GM18508 (cell line): Measurements from ENCODE around the gene SLC27A2.

Source experiments
- ATAC-seq: cut with Tn5 transposase; IDR thresholded peaks from one replicate; pipeline ENCODE4 v1.9.1; 2021; ENCODE audit warnings: moderate number of reproducible peaks; ENCODE audit not compliant: insufficient read depth, unreplicated experiment

SLC27A2 gene

DNA sequence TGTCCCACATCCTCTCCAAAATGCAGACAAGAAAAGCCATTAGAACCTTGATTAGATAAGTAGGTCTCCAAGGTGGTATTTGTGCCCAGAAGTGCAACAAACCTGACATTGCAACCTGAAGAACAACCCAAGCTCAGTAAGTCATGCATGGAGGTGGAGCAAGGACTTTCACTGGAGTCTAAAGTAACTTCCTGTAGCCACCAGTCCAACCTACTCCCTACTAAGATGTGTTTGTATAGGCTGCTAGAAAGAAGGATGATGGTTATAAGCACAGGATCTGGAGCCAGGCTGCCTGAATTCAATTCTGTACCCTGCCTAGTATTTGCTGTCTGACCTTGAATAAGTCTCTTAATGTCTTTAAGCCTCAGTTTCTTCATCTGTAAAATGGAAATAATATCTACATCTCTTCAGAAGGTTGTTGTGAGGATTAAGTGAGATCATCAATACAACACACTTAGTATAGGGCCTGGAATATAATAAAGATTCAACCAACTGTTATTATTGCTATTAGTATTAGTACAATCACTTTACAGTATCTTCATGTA is 51.3 kb downstream of the SLC27A2 start:
- no peak for ATAC-seq

DNA sequence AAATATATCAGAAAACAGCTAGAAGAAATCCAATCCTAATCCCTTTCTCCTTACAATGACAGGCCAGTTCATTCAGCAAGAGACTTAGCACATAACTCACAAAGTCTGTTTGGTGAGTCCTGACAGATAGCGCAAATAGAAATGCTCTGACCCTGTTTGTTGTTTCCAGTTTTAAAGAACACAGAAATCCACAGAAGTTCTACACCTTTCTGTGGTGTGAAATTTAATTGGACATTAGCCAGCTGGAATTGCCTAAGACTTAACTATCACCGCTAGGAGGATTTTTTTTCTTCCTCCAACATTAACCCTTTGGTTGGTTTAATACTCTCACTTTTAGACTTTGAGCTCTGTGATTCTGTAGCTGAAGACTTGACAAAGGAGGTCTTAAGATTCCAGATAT is 52.8 kb downstream of the SLC27A2 start:
- ATAC-seq = no peak

DNA sequence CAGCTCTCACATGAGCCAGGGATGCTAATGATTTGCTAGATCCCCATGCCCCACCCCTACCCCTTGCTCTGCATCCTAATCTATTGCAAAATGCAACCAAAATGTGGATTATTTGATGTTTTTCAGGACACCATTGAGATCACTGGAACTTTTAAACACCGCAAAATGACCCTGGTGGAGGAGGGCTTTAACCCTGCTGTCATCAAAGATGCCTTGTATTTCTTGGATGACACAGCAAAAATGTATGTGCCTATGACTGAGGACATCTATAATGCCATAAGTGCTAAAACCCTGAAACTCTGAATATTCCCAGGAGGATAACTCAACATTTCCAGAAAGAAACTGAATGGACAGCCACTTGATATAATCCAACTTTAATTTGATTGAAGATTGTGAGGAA is 53.8 kb downstream of the SLC27A2 start:
- ATAC-seq = no peak

DNA sequence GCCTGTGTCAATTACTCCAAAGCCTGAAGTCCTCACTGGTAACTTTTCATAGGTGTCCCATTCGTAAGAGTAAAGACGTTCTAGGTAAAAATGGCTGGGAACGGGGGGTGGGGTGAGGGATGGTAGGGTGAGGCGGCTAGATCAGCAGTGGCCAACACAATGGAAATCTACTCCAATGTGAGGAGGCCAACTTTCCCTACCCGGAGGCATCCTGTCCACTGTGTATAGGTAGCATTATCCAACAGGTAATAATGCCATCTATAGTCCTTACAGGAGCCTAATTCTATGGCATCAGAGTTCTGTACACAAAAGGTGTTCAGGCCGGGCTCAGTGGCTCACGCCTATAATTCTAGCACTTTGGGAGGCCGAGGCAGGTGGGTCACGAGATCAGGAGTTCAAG is 54.4 kb downstream of the SLC27A2 start:
- no peak for ATAC-seq

DNA sequence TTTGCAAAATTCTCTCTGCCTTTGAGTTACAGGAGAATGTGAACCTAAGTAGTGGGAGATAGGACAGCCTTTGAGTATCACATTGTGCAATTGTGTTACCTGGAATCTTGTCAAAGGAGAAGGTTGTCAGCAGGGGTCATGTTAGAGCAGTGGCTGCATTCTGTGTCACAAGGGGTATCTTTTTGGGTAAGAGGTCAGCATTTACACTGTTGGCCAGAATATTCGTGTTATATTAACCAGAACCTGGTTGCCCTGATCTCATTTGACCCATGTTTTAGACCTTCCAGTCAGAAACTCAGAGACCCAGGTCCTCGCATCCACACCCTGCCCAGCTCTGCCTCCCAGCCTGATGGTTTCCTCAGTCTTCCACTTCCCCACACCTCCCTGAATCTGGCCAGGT is 56.3 kb downstream of the SLC27A2 start:
- no peak for ATAC-seq

DNA sequence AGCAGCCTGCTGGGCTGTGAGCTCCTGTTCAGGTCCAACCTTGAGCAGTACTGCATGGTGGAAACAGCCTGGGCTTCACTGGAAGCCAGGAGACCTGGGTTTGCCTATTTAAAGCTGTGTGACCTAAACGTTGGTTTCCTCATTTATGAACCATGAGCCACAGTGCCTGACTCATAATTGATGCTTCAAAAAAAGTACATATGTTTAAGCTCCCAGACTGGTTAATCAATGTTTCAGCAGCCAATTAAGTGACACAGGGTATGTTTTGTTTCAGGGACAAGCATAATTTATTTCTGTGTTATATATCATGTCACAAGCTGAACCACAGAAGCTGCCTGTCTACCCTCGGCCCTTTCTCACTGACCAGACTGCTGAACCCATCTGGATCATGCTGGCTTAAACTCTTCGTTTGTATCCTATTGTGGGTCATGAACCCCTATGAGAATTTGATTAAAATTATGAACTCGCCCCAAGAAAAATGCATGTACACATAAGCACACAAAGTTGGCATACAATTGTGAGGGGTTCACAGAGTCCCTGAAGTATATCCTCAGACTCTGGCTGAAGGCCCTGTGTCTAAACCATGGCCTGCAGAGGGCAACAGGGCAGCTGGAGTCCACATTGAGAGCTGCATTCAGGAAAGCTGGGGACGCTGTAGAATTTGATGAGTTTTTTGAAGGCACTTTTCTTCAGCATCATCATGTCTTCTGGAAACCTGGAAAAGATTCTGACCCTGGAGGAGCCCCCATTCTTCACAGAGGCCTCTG is 59.9 kb downstream of the SLC27A2 start:
- ATAC-seq = no peak

DNA sequence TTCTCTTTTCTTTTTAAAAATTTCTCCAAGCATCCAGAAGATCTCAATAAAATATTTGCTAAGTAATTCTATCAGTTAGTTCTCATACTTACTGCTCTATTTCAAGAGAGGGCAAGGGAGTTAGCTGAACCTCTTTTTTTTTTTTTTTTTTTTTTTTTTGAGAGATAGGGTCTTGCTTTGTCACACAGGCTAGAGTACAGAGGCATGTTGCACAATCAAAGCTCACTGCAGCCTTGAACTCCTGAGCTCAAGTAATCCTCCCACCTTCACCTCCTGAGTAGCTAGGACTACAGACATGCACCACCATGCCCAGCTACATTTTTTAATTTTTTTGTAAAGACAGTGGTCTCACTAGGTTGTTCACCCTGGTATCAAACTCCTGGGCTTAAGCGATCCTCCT is 62.2 kb downstream of the SLC27A2 start:
- no peak for ATAC-seq

DNA sequence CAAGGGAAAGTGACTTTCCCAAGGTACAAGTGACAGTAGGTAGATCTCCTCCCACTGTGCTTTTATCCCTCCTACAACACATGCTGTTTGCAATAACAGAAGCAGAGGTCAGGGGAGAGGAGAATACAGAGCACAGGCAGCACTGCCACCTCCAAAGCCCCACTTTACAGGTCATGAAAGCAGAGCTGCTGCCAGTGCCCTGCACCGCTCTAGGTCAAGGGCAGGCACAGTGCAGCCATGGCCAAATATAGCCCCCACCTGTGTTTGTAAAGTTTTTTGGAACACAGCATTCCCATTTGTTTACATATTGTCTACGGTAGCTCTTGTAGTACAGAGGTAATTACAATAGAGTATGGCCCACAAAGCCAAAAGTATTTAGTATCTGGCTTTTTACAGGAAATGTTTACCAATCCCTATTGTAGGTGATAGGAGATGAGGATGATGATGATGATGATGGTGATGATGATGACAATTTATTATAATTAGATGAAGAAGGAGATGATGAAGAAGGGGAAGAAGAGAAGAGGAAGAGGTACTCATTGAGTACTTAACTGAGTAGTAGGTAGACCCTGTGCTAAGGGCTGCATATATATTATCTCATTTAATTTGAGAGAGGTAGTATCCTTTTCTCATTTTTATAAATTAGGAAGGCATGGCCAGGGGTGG is 63.1 kb downstream of the SLC27A2 start:
- no peak for ATAC-seq

DNA sequence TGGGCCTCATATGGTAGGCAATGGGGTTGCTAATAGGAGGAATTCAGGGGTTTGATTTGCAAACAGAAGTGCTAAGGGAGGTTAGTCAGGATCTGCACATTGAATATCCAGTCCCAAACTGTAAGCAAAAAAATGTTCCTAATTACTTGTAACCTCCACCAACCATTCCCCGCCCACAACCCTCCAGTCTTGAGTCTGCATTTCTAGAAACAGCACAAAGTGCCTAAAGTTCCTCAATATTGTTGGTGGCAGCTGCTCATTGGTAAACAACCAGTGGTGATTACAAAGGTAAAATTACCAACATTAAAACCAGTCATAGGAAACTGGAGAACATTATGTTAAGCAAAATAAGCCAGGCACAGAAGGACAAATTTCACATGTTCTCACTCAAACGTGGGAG is 64.6 kb downstream of the SLC27A2 start:
- no peak for ATAC-seq

DNA sequence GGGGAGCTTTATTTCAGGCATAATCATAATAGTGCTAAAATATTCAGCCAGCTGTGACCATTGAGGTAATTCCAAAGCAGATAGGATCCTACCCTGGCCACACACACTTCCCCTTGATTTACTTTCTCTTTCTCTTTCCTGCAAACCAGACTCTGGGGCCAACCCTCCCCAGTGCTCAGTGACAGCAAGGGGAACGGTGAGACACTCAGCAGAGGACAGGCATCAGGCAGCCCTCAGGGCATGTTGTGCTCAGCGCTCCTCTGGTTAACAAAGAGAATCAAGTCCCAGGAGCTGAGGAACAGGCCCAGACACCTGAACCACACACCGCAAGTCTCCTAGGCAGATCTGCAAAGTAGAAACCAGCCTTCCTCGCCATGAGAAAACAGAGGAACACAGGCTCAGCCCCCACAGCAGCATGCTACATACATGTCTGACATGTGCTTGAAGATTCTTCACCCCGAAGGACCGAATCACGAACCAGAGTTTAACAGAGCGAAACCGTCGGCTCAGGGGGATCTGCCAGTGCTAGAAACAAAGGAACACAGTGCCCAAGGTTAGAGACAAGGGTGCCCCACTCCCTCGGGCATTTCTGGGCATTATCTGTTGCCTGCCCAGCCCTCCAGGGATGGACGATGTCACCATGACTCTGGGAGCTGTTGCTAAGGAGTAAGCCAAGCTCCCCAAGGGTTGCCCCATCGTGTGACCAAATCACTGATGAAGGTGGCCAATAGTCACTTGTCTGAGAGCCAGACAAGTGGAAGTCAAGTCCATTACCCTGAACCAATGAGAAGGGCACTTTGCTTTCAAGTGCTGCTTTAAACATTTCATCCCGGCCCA is 66.0 kb downstream of the SLC27A2 start:
- ATAC-seq = peak; percentile 97

DNA sequence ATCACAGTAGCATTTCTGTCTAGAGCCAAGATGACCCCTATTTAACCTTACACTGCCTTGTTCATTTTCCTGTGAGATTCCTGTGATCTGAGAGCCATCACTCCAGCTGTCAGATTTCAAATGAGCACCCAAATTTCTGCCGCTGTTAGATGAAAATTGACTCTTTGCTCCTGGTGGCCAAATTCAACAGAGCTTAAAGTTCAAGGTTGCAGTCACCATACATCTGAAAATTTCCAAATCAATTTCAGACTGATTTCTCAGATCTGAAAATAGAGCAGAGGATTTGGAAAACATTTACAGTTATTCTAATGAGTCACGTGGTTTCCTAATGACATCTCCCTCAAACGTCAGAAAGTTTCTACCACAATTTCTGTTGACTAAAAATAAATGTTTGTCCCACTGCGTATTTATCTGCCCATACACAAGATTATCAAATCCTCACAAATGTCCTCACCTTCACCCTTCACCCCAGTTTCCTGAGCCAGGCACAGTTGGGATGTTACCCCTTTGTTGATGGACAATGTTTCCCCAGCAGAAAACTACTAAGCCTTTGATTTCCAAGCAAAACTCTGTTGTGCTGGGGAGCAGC is 67.1 kb downstream of the SLC27A2 start:
- ATAC-seq = no peak

DNA sequence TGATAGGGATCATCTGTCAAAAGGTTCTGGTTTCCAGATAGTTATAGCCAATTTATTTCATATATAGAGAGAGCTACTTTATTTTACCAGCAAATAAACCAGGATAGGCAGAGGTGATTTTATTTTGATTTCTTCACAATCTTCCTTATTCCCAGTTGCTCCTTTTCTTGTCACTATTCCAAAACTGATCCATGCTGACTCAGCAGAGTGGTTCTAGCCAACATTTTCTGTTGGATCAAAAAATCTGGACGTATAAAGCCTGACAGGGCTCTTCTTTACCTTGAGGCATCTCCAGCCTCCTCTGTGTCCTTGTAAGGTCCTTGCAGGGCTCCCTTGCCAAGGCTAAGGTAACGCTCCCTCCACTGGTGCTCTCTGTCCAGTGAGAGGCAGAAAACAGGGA is 67.7 kb downstream of the SLC27A2 start:
- ATAC-seq = no peak

DNA sequence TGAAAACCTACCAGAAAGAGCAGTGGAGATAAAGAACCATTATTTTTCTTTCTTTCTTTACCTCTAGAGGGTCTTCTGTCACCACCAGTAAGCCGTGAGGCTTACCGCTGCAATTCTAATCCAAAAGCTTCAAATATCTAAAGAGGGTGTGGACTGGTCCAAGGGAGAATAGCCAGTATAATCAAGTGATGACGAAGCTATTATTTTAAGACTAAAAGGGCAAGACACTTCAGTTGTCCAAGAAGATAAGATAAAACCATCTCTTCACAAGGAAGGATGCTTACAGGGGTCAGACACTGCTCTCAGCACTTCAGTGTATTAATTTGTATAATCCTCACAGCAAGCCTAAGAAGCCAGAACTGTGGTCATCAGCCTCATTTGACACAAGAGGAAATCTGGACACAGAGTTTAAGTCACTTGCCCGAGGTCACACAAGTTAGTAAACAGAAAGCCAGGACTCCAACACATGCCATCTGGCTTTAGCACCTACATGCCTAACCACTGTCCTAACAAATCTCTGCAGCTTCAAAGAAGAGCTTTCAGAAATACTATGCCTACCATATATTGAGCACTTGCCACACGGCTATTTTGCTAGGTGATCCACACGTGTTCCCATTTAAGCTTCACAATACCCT is 68.9 kb downstream of the SLC27A2 start:
- ATAC-seq = no peak

DNA sequence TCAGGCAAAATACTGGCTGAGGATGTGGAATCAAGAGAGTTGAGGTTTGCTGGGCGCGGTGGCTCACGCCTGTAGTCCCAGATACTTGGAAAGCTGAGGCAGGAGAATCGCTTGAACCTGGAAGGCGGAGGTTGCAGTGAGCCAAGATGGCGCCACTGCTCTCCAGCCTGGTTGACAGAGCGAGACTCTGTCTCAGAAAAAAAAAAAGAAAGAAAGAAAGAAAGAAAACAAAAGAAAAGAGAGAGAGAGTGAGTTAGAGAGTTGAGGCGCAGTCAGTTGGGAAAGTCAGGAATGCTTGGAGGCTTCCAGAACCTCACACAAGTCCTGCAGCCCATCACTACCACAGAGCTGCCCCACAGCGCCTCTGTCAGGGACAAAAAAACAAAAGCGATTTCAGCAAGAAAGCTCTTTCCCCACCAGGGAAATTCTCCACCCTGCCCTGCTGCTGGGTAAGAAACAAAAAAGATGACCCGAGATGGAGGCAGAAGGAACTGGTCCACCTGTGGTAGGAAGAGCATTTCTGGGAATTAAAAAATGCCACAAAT is 69.7 kb downstream of the SLC27A2 start:
- no peak for ATAC-seq

DNA sequence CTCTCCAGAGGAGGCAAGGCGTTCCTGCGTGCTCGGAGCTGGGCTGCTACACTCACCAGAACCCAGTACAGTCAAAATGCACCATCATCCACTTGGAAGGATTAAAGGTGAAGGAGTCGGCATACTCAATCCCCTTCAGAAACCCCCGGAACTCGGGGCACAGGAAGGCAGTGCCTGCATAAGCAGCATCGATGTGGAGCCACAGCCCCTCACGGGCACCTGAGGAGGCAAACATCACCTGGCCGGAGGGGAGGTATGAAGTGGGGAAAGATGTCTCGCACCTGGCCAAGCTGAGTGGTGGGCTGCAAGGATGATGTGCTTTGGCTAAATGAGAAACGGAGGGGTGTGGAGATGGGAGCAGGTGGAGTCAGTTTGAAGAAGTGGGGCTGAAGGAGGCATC is 70.6 kb downstream of the SLC27A2 start:
- no peak for ATAC-seq

DNA sequence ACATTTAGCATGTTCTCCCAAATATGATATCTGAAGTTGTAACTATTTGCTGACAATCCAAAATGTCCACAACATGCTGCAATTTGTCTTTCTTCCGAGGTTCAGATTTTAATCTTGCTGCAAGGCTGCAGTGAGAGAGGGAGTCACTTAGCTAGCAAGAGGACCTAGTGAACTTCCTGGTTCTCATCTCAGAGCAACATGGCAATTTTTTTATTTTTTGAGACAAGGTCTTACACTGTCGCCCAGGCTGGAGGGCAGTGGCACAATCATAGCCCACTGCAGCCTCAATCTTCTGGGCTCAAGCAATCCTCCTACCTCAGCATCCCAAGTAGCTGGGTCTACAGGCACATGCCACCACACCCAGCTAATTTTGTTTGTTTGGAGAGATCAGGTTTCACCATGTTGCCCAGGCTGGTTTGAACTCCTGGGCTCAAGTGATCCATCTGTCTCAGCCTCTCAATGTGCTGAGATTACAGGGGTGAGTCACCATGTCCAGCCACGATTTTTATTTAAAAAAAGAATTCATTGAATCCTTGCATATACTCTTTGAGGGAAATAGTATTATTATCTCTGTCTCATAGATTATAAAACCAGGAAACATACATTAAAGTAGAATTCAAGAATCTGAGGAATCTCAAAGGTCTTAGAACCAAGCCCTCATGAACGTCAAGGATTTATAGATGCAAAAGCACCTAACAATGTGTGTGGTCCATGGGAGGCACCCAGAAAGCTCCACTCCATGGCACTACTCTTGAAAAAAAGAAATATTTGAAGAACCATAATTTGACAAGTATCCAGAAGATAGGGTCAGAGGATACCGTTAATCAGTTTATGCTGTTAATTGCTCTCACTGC is 74.4 kb downstream of the SLC27A2 start:
- ATAC-seq = no peak

DNA sequence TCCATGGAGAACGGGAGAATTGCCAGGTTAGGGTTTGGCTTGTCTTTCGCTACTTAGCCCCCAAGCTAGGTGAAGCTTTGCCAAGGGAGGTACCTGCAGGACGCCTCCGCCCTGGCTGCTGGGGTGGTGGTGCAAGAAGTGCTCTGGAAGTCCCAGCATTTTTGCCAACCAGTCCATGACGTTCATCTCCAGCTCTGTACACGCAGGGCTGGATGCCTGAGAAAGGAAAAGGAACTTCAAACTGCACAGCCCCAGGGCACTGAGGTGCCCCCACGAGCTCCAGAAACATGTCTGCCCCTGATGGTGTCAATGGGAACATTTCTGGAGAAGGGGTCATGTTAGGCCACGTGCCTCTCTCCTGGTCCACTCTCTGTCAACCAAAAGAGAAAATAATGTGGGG is 75.3 kb downstream of the SLC27A2 start:
- ATAC-seq = no peak

DNA sequence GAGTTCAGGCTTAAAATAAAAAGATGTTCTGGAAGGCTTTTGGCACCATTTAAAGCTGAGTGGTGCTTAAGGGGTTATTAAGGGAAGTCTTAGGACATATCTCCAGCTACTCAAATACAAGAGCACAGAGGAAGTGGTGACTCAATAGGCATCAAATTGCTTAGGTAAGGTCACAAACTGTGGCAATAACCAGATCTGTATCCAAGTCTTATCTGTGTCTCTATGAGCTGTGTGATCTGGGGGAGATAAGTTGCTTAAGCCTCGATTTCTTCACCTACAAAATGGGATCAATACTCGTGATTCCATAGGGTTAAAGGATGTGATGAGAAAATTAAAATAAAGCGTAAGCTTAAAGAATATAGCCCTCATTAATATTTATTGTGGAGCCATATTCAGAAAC is 75.9 kb downstream of the SLC27A2 start:
- no peak for ATAC-seq

DNA sequence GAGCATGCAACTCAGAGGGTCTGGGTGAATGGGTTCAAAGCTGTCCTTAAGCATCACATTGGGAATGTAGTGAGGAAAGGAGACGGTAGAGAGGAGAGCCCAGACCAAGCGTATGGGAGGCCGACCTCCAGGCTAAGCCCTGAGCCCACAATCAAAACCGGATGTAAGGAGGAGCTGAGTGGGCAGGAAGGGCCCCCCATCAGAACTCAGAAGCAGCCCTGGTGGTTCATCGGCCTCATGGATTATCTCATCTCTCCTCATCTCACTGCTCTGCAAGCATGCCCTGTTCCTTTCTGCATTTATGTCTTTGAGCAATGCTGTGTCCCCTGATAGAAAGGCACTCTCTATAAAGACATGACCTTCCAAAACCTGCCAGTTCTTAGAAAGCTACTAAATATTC is 77.3 kb downstream of the SLC27A2 start:
- ATAC-seq = no peak
